ENCODE measurements around the gene S100A9.

Gene S100A9

GRCh38 chr1:153399401-153400055 is 41.9 kb downstream of the S100A9 start (continued):
- TF ChIP-seq ZNF184 (tag by site-specific recombination; IDR thresholded peaks at IDR 0.05) (no peak), ZBTB17 (tag by site-specific recombination; IDR thresholded peaks at IDR 0.05) (no peak), ZNF830 (tag by site-specific recombination; IDR thresholded peaks at IDR 0.05; ENCODE audit: low read depth) (no peak), ZNF658 (tag by site-specific recombination; IDR thresholded peaks at IDR 0.05) (no peak), ZNF791 (tag by site-specific recombination; IDR thresholded peaks at IDR 0.05) (no peak), ZNF214 (tag by site-specific recombination; IDR thresholded peaks at IDR 0.05; ENCODE audit: borderline replicate concordance) (no peak), ZNF148 (tag by site-specific recombination; IDR thresholded peaks at IDR 0.05; ENCODE audit: borderline replicate concordance) (no peak)

GRCh38 chr1:153400244-153400643 is 42.6 kb downstream of the S100A9 start:
- CTCF ChIA-PET = interaction anchor here (0.7 to 2.0 kb wide), 7 partner anchors 19 to 95 kb away, joined by 3 to 9 read pairs (median 3); no protein-coding TSS in a partner anchor
- TF ChIP-seq ZNF16 (tag by site-specific recombination; IDR thresholded peaks at IDR 0.05; ENCODE audit: low read depth) = no peak
- no peak for TF ChIP-seq YY1 (tag by site-specific recombination; IDR thresholded peaks at IDR 0.05)
- no peak for TF ChIP-seq ZNF514 (tag by site-specific recombination; IDR thresholded peaks at IDR 0.05)
- no peak for TF ChIP-seq ZNF792 (tag by site-specific recombination; IDR thresholded peaks at IDR 0.05)
- no peak for TF ChIP-seq ZNF138 (tag by site-specific recombination; IDR thresholded peaks at IDR 0.05; ENCODE audit: borderline replicate concordance)
- TF ChIP-seq TCF7L2 (IDR thresholded peaks at IDR 0.05; ENCODE audit: borderline replicate concordance, low read depth, low read length) = no peak
- TF ChIP-seq ZNF521 (tag by site-specific recombination; IDR thresholded peaks at IDR 0.05) = no peak
- no peak for TF ChIP-seq ZNF366 (tag by site-specific recombination; conservative IDR thresholded peaks at IDR 0.05)
- TF ChIP-seq AEBP2 (tag by site-specific recombination; IDR thresholded peaks at IDR 0.05; ENCODE audit: borderline replicate concordance) = no peak
- TF ChIP-seq MYNN (tag by site-specific recombination; IDR thresholded peaks at IDR 0.05; ENCODE audit: borderline replicate concordance) = no peak
- no peak for TF ChIP-seq SP7 (tag by site-specific recombination; IDR thresholded peaks at IDR 0.05)
- TF ChIP-seq ZNF354C (tag by site-specific recombination; IDR thresholded peaks at IDR 0.05; ENCODE audit: borderline replicate concordance, low read depth) = no peak
- no peak for TF ChIP-seq MZF1 (tag by site-specific recombination; IDR thresholded peaks at IDR 0.05; ENCODE audit: borderline replicate concordance)
- TF ChIP-seq ZFP41 (tag by site-specific recombination; IDR thresholded peaks at IDR 0.05; ENCODE audit: borderline replicate concordance) = no peak
- TF ChIP-seq ZNF350 (tag by site-specific recombination; IDR thresholded peaks at IDR 0.05) = no peak
- POLR2A ChIA-PET = no interaction called here

More at GRCh38 chr1:153400244-153400643, 42.6 kb downstream of the S100A9 start:
- Histone ChIP-seq H3K9me3 (ENCODE audit: control insufficient read depth, insufficient read depth, low read depth, low read length) (no peaks in the 10 kb centered on the region), H3K36me3 (ENCODE audit: control insufficient read depth in 2 of 2, insufficient read depth in 1 of 2, low read length in 2 of 2) (no peaks in the 10 kb centered on the region), H3K4me1 (ENCODE audit: control insufficient read depth, insufficient read depth, low read length) (no peaks in the 10 kb centered on the region), H3K4me3 (ENCODE audit: low read depth, low read length) (no peak overlapping the region), H3K27ac (ENCODE audit: extremely low read depth, low read depth, low read length) (no peak overlapping the region)
